Vagina (tissue), 2 donors: ENCODE data around the gene PXDN.

Experiments used
- POLR2A ChIP-seq, 2 donors: fragments of 450-650 bp; IDR thresholded peaks; one replicate each; pipeline ENCODE4 v1.6.1; 2017; ENCODE audit warnings: antibody characterized with exemption in 2 of 2, mild to moderate bottlenecking in 2 of 2, moderate library complexity in 2 of 2
- POLR2AphosphoS5 ChIP-seq, 2 donors: sonication (generic); formaldehyde crosslinking; IDR thresholded peaks; one replicate each; pipeline ENCODE4 v1.9.0; 2017; ENCODE audit warnings: antibody characterized with exemption in 2 of 2, mild to moderate bottlenecking in 2 of 2, low read depth in 1 of 2; ENCODE audit not compliant: insufficient read depth in 1 of 2
- TF ChIP-seq, protein P1 (sequence below), 3 experiments: fragments of 450-650 bp in 2 of 3; fragments of 200-600 bp in 1 of 3; sonication (generic) in 1 of 3; IDR thresholded peaks; one replicate each; pipeline ENCODE4 v1.5.1; 2017 to 2019; ENCODE audit warnings: antibody characterized with exemption in 3 of 3, mild to moderate bottlenecking in 2 of 3, moderate library complexity in 2 of 3

DNA sequence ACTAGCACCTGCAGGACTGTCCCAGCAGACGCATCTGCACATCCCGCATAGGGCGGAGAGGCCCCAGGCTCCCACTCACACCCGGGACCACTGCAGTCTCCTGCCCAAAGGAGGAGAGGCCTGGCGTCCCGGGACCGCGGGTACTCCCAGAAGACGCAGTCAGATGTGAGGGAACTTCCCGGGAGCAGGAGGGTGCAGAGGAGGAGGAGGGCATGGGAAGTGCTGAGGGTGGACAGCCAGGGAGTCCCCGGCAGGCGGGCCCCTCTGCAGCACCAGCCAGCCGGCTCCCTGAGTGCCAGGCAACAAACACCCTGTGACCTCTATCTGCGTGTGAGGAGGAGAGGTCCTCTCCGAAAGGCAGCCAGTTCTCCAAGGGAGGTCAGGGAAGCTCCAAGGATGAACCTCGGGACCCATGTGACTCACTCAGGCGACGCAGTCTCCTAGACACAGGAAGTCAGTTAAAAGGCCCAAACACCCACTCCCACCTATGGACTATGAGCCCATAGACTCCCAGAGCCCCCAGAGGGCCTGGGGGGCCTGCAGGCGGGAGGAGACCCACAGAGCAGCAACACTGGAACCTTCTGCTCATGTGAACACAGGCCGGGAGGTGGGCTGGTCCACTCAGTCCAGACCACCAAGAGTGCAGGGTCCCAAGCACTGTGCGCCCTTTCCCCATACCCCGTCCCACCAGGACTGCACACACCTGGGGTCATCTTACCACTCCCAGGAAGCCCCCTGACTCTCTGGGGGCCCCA is 4.2 kb downstream of the PXDN start:
- TF ChIP-seq POLR2A (IDR thresholded peaks at IDR 0.05) (no peak), POLR2AphosphoS5 (IDR thresholded peaks at IDR 0.05; ENCODE audit: insufficient read depth in 1 of 2, low read depth in 1 of 2) (no peak)
- TF ChIP-seq, protein P1, sequence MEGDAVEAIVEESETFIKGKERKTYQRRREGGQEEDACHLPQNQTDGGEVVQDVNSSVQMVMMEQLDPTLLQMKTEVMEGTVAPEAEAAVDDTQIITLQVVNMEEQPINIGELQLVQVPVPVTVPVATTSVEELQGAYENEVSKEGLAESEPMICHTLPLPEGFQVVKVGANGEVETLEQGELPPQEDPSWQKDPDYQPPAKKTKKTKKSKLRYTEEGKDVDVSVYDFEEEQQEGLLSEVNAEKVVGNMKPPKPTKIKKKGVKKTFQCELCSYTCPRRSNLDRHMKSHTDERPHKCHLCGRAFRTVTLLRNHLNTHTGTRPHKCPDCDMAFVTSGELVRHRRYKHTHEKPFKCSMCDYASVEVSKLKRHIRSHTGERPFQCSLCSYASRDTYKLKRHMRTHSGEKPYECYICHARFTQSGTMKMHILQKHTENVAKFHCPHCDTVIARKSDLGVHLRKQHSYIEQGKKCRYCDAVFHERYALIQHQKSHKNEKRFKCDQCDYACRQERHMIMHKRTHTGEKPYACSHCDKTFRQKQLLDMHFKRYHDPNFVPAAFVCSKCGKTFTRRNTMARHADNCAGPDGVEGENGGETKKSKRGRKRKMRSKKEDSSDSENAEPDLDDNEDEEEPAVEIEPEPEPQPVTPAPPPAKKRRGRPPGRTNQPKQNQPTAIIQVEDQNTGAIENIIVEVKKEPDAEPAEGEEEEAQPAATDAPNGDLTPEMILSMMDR (IDR thresholded peaks at IDR 0.05), result no peak
